Measurements from ENCODE around the gene IFNG-AS1.

The IFNG-AS1 gene

GRCh38 chr12:68036642-68037041 lies 47.4 kb downstream of the IFNG-AS1 start:
- no peak for DNase-seq
- no peaks in the 10 kb centered on the region for H3K9me3 ChIP-seq (ENCODE audit: severe bottlenecking)
- no peaks in the 10 kb centered on the region for H3K27me3 ChIP-seq (ENCODE audit: insufficient read depth, low read depth, severe bottlenecking)
- H3K4me3 ChIP-seq (ENCODE audit: low read depth, low read length), result no peak overlapping the region
- no peak for TF ChIP-seq CTCF (IDR thresholded peaks at IDR 0.05; ENCODE audit: low read depth, low read length)
- no peaks in the 10 kb centered on the region for H3K36me3 ChIP-seq
- no peak overlapping the region for H3K27ac ChIP-seq

DNA sequence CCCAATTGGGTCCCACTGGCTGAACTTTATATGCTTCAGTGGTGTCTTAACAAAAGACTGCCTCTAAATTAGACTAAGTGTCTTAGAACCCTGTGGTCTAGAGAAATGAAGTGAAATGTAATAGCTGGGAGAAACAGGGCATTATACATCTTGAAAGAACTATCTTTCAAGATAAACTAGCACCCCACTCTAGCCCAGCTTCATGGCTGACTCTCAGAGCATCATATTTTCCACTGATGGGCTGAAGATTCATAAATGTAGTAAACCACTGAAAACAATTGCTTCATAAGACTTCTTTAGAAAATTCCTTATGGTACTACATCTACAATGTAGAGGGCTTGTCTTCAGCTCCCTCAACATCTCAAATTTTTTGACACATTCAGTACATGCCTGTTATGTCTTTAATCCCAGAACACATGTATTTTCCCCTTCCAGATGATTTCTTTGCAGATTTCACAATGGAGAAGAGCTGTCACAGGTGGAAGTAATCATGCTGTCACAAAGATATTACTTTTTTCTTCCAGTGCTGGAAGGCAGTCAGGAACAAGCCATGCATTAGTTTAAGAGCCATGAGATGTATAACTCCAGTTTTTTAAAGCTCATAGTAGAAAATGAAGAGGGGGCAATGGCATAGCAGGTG lies 48.5 kb downstream of the IFNG-AS1 start:
- H3K9me3 ChIP-seq (ENCODE audit: severe bottlenecking), result no peaks in the 10 kb centered on the region
- no peaks in the 10 kb centered on the region for H3K36me3 ChIP-seq
- no peak for DNase-seq
- H3K27me3 ChIP-seq (ENCODE audit: insufficient read depth, low read depth, severe bottlenecking), result no peaks in the 10 kb centered on the region
- no peak overlapping the region for H3K27ac ChIP-seq
- TF ChIP-seq CTCF (IDR thresholded peaks at IDR 0.05; ENCODE audit: low read depth, low read length), result no peak
- no peak overlapping the region for H3K4me3 ChIP-seq (ENCODE audit: low read depth, low read length)

DNA sequence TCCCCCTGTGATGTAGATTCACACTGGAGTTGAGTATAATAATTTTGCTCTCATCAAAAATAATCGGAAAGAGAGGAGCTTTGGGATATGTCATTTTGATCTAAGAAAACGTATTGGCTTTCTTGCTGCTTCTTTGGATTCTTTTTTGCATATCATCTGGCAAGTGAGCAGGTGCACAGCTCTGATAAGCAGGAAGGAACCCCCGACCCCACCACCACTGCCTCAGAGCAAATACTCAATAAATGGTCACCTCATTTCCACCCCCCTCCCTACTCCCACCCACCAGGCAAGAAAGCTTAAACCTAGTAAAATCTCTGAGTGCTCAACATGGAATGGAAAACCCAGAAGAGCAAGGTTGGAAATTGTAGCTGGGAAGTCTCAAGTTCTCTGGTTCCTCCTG lies 49.4 kb downstream of the IFNG-AS1 start:
- H3K27ac ChIP-seq, result no peak overlapping the region
- H3K4me3 ChIP-seq (ENCODE audit: low read depth, low read length), result no peak overlapping the region
- no peaks in the 10 kb centered on the region for H3K36me3 ChIP-seq
- no peak for TF ChIP-seq CTCF (IDR thresholded peaks at IDR 0.05; ENCODE audit: low read depth, low read length)
- no peak for DNase-seq
- no peaks in the 10 kb centered on the region for H3K27me3 ChIP-seq (ENCODE audit: insufficient read depth, low read depth, severe bottlenecking)
- no peaks in the 10 kb centered on the region for H3K9me3 ChIP-seq (ENCODE audit: severe bottlenecking)

- TF ChIP-seq CTCF (IDR thresholded peaks at IDR 0.05; ENCODE audit: low read depth, low read length), result peak; percentile 55
- no peaks in the 10 kb centered on the region for H3K36me3 ChIP-seq
Observed at GRCh38 chr12:68040450-68041075, 51.3 kb downstream of the IFNG-AS1 start.

GRCh38 chr12:68042212-68042699 lies 53.0 kb downstream of the IFNG-AS1 start:
- DNase-seq, result peak; percentile 27

More at GRCh38 chr12:68040450-68041075, 51.3 kb downstream of the IFNG-AS1 start:
- Histone ChIP-seq H3K27me3 (ENCODE audit: insufficient read depth, low read depth, severe bottlenecking) (no peaks in the 10 kb centered on the region), H3K4me3 (ENCODE audit: low read depth, low read length) (no peak overlapping the region), H3K27ac (no peak overlapping the region; the same call in 1 of the 2 replicates), H3K9me3 (ENCODE audit: severe bottlenecking) (no peaks in the 10 kb centered on the region)
- peak; percentile 72 for DNase-seq

More at GRCh38 chr12:68042212-68042699, 53.0 kb downstream of the IFNG-AS1 start:
- H3K4me3 ChIP-seq (ENCODE audit: low read depth, low read length), result no peak overlapping the region
- H3K27ac ChIP-seq, result peak overlapping the region; percentile 18; the same call in 1 of the 2 replicates
- 0 out of 2 replicates have a peak, but pooled peaks have one; percentile 4 for TF ChIP-seq CTCF (IDR thresholded peaks at IDR 0.05; ENCODE audit: low read depth, low read length)
- no peaks in the 10 kb centered on the region for H3K9me3 ChIP-seq (ENCODE audit: severe bottlenecking)
- no peaks in the 10 kb centered on the region for H3K36me3 ChIP-seq
- no peaks in the 10 kb centered on the region for H3K27me3 ChIP-seq (ENCODE audit: insufficient read depth, low read depth, severe bottlenecking)
